SU-DHL-6 (cell line): ENCODE results near the gene NFATC1.

Experiments used
- H2AFZ ChIP-seq: fragments of 200-600 bp; sonication (generic); 2 replicates; pipeline ENCODE4 v1.6.1; 2014; ENCODE audit warnings: low read depth, mild to moderate bottlenecking, moderate library complexity, mixed read lengths, antibody characterized with exemption, low read length; ENCODE audit not compliant: severe bottlenecking
- H3F3A ChIP-seq: fragments of 200-600 bp; shearing (Covaris generic); 2 replicates; pipeline ENCODE4 v1.6.0; 2016; ENCODE audit warnings: antibody characterized with exemption, mild to moderate bottlenecking; ENCODE audit not compliant: insufficient read depth
- H3K27ac ChIP-seq: fragments of 200-600 bp; sonication (generic); 2 replicates; pipeline ENCODE4 v1.5.1; 2016; ENCODE audit warnings: low read depth, mild to moderate bottlenecking, low read length, moderate library complexity, mixed read lengths
- H3K27me3 ChIP-seq: fragments of 200-600 bp; sonication (generic), shearing (Covaris generic); 2 replicates; pipeline ENCODE4 v1.6.0; 2014; ENCODE audit warnings: mild to moderate bottlenecking, low read length
- H3K36me3 ChIP-seq: fragments of 200-600 bp; sonication (generic); 2 replicates; pipeline ENCODE4 v1.6.1; 2014; ENCODE audit warnings: mild to moderate bottlenecking, low read length, mixed read lengths
- H3K4me2 ChIP-seq: fragments of 300-600, 200-600 bp; shearing (Covaris generic), sonication (generic); 2 replicates; pipeline ENCODE4 v1.6.0; 2014; ENCODE audit warnings: low read length, low read depth, mild to moderate bottlenecking; ENCODE audit not compliant: poor library complexity, severe bottlenecking
- H3K4me3 ChIP-seq: fragments of 200-600 bp; sonication (generic); 2 replicates; pipeline ENCODE4 v1.5.1; 2014; ENCODE audit warnings: antibody characterized with exemption, low read length, mild to moderate bottlenecking, mixed read lengths; ENCODE audit not compliant: insufficient read depth, poor library complexity, severe bottlenecking
- H3K79me2 ChIP-seq: fragments of 200-600 bp; sonication (generic); 2 replicates; pipeline ENCODE4 v1.6.1; 2014; ENCODE audit warnings: mild to moderate bottlenecking, low read length, moderate library complexity; ENCODE audit not compliant: insufficient read depth
- H3K9ac ChIP-seq: fragments of 200-600 bp; sonication (generic); 2 replicates; pipeline ENCODE4 v1.7.0; 2014; ENCODE audit warnings: mild to moderate bottlenecking, low read length
- H3K9me2 ChIP-seq: fragments of 200-600 bp; sonication (generic); replicated peaks from 2 replicates; pipeline ENCODE4 v1.6.1; 2014; ENCODE audit warnings: low read length; ENCODE audit not compliant: insufficient read depth
- H3K9me3 ChIP-seq: fragments of 200-600 bp; sonication (generic); 2 replicates; pipeline ENCODE4 v1.6.1; 2014; ENCODE audit warnings: low read length, mixed read lengths; ENCODE audit not compliant: insufficient read depth
- H4K20me1 ChIP-seq: fragments of 200-600 bp; sonication (generic); 2 replicates; pipeline ENCODE4 v1.6.1; 2014; ENCODE audit warnings: low read depth, mild to moderate bottlenecking, antibody characterized with exemption, low read length, moderate library complexity, mixed read lengths
- EZH2phosphoT487 ChIP-seq: fragments of 200-600 bp; sonication (generic), shearing (Covaris generic); conservative IDR thresholded peaks from 2 replicates; pipeline ENCODE4 v1.6.1; 2018; ENCODE audit warnings: mild to moderate bottlenecking, antibody characterized with exemption, low read length, moderate library complexity, mixed read lengths
- TF ChIP-seq, protein P1 (sequence below): fragments of 200-600 bp; sonication (generic); IDR thresholded peaks from one replicate; pipeline ENCODE4 v1.5.1; 2017; ENCODE audit warnings: antibody characterized with exemption, mild to moderate bottlenecking, low read length, moderate library complexity; ENCODE audit not compliant: insufficient read depth, poor library complexity, severe bottlenecking

The NFATC1 gene

DNA sequence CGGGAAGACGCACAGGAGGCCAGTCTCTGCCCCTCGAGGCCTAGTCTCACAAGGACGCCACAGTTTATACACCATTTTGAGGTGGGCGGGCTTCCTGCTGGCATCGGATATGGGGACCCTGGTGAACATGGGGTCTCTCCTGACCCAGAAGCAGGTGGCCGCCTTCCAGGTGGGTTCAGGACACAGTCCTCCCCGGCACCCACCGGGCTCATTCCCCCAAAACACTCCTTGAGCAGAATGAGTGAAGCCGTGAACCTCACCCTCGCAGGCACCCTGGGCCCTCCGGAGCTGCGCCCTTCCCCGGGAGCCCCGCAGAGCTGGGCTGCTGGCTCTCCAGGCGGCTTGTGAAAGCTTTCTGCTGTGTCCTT lies 6.5 kb downstream of the NFATC1 start:
- peaks cover 23% of the 10 kb centered on the region; the same call in 1 of the 2 replicates for H3K79me2 ChIP-seq
- no peaks in the 10 kb centered on the region for H3K9me3 ChIP-seq
- no peak overlapping the region for H2AFZ ChIP-seq
- 0 out of 2 replicates have a peak overlapping the region, but pooled peaks have one; percentile 17 for H3K27ac ChIP-seq
- H3K9ac ChIP-seq = no peak overlapping the region
- no peaks in the 10 kb centered on the region for H4K20me1 ChIP-seq
- H3K36me3 ChIP-seq = no peaks in the 10 kb centered on the region
- TF ChIP-seq EZH2phosphoT487 = no peak
- TF ChIP-seq, protein P1, sequence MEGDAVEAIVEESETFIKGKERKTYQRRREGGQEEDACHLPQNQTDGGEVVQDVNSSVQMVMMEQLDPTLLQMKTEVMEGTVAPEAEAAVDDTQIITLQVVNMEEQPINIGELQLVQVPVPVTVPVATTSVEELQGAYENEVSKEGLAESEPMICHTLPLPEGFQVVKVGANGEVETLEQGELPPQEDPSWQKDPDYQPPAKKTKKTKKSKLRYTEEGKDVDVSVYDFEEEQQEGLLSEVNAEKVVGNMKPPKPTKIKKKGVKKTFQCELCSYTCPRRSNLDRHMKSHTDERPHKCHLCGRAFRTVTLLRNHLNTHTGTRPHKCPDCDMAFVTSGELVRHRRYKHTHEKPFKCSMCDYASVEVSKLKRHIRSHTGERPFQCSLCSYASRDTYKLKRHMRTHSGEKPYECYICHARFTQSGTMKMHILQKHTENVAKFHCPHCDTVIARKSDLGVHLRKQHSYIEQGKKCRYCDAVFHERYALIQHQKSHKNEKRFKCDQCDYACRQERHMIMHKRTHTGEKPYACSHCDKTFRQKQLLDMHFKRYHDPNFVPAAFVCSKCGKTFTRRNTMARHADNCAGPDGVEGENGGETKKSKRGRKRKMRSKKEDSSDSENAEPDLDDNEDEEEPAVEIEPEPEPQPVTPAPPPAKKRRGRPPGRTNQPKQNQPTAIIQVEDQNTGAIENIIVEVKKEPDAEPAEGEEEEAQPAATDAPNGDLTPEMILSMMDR = no peak
- no peaks in the 10 kb centered on the region for H3K27me3 ChIP-seq
- H3K4me3 ChIP-seq = no peak overlapping the region
- peaks cover 8% of the 10 kb centered on the region; the same call in 1 of the 2 replicates for H3F3A ChIP-seq
- peak overlapping the region; percentile 5 for H3K4me2 ChIP-seq
- no peaks in the 10 kb centered on the region for H3K9me2 ChIP-seq

DNA sequence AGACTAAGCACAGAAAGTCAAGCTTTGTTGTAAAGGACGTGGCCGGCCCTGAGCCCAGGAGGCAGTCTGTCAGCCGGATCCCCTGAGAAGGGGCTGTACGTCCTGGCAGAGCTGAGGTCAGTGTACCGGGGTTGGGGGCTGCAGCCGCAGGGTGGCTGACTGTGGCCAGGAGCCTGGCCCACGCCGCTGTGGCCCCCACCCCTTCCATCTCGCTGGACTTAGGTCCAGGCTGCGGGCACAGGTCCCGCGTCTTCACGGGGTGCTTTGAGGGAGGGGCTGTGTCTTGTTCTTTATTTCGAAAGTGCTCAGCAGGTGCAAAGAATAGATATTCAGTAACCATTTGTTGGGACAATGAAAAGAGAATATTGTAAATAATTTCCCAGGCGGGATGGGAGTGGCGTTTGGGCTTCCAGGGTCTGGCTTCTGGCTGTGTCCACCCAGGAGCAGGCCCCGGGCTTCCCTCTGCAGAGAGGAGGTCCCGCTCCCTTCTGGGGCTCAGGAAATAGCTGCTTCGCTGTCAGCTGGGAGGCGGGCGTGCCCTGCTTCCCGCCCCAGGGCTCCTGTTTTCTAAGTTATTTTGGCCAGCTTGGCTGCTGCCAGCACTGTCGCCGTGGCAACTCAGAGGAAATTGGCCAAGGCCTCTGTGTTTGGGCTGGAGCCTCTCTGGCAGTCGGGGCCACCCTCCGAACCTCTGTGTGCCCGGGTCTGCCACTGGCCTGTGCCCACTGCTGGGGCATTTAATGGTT lies 7.4 kb downstream of the NFATC1 start:
- H3K9me3 ChIP-seq = no peaks in the 10 kb centered on the region
- no peak for TF ChIP-seq EZH2phosphoT487
- TF ChIP-seq, protein P1 = no peak
- H3F3A ChIP-seq = peaks cover 8% of the 10 kb centered on the region; the same call in 1 of the 2 replicates
- no peak overlapping the region for H3K27ac ChIP-seq
- no peaks in the 10 kb centered on the region for H3K36me3 ChIP-seq
- peak overlapping the region; percentile 5 for H3K4me2 ChIP-seq
- no peaks in the 10 kb centered on the region for H3K27me3 ChIP-seq
- H3K4me3 ChIP-seq = no peak overlapping the region
- H2AFZ ChIP-seq = no peak overlapping the region
- H3K9ac ChIP-seq = no peak overlapping the region
- peaks cover 26% of the 10 kb centered on the region; the same call in 1 of the 2 replicates for H3K79me2 ChIP-seq
- H4K20me1 ChIP-seq = no peaks in the 10 kb centered on the region
- H3K9me2 ChIP-seq = no peaks in the 10 kb centered on the region

DNA sequence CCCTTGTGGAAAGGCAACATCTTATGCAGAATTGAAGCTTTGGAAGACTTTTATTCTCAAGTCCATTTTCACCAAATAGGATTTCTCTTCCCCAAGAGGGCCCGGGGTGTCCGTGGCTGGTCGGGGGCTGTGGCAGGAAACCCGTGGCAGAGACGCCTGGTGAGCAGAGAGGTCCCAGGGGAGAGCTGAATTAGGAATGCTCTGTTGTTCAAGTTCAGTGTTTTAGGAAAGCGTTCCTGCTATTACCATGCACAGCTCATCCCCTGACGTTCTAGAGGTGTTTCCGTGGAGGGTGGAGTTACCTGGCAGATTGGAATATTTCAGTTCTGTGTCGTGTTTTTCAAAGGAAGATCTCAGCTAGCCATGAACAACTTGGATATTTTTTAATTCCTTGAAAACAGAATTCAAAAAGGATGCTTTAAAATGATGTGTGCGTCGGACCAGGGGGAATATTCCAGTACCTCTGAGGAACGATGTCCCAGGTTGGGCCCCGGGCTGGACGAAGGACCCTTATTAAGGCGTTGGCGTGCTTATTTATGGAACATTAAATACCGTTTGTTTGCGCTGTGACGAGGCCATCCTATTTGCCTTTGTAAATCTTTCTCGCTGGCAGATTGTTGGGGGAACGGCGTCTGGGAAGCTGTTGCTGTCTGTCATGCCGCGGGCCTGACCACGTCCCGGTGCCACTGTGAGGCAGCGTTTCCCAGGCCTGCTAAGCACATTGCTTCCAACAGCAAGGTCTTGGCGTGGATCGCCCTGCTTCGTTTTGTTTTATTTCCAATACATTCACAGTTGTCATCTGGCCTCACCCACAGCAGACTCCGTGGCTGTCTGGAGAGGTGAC lies 8.2 kb downstream of the NFATC1 start:
- H3K36me3 ChIP-seq = no peaks in the 10 kb centered on the region
- no peak overlapping the region for H2AFZ ChIP-seq
- H3K27ac ChIP-seq = no peak overlapping the region

More for the DNA sequence above, 8.2 kb downstream of the NFATC1 start:
- Histone ChIP-seq H3K4me2 (peak overlapping the region; percentile 65), H4K20me1 (no peaks in the 10 kb centered on the region), H3K4me3 (no peak overlapping the region), H3K27me3 (no peaks in the 10 kb centered on the region), H3F3A (peaks cover 6% of the 10 kb centered on the region; the same call in 1 of the 2 replicates), H3K9me3 (no peaks in the 10 kb centered on the region), H3K9me2 (no peaks in the 10 kb centered on the region), H3K79me2 (peaks cover 26% of the 10 kb centered on the region; the same call in 1 of the 2 replicates), H3K9ac (no peak overlapping the region)
- no peak for TF ChIP-seq EZH2phosphoT487
- TF ChIP-seq, protein P1 = no peak
